GM18870 (cell line): ENCODE data around the gene SAMD10.
"Not testable (repeated sequence)": the region's sequence is repeated elsewhere in the genome, so short reads cannot be mapped to it uniquely, and the experiment has no call there.

ENCODE experiments used
- ATAC-seq: cut with Tn5 transposase; IDR thresholded peaks from one replicate; pipeline ENCODE4 v1.9.1; 2021; ENCODE audit warnings: moderate library complexity; ENCODE audit not compliant: unreplicated experiment

SAMD10 gene

DNA sequence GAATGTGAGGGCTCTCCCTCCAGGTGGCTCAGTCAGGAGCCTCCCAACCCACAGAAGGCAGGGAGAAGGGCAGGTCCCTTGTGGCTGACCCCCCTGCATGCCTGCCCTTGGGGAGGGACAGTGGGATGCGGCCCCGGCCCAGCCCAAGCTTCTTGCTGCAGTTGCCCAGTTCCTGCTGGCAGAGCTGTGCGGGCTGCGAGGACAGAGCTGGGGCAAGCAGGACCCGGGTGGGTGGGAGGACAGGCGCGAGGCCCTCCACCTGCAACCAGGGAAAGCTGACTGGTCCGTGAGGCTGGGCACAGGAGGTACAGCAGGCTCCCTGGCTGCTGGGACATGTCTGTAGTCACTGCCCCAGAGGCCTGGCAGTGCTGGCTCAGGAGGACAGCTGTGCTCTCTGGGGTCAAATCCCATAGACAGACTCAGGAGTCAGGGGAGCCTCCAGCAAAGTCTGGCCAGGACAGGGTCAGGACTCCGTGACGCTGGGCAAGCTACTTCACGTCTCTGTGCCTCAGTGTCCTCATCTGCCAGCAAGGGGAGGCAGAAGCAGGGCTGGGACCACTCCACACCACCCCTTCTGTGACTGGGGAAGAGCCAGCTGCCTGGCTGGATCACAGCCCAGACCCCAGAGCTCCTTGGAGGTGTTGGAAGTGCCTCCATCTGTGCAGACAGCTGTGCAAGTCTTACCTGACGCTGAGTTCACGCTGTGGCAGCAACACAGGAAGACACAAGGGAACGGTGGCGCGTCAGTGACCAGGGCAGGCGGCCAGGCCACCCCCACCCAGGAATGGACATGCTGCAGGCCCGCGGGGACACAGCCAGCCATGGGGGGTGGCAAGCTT lies 36.3 kb downstream of the SAMD10 start:
- ATAC-seq: no peak

GRCh38 chr20:63942250-63942951 lies 37.0 kb downstream of the SAMD10 start:
- no peak for ATAC-seq

- ATAC-seq: no peak
Measured at GRCh38 chr20:63941282-63942081, 38.0 kb downstream of the SAMD10 start.

DNA sequence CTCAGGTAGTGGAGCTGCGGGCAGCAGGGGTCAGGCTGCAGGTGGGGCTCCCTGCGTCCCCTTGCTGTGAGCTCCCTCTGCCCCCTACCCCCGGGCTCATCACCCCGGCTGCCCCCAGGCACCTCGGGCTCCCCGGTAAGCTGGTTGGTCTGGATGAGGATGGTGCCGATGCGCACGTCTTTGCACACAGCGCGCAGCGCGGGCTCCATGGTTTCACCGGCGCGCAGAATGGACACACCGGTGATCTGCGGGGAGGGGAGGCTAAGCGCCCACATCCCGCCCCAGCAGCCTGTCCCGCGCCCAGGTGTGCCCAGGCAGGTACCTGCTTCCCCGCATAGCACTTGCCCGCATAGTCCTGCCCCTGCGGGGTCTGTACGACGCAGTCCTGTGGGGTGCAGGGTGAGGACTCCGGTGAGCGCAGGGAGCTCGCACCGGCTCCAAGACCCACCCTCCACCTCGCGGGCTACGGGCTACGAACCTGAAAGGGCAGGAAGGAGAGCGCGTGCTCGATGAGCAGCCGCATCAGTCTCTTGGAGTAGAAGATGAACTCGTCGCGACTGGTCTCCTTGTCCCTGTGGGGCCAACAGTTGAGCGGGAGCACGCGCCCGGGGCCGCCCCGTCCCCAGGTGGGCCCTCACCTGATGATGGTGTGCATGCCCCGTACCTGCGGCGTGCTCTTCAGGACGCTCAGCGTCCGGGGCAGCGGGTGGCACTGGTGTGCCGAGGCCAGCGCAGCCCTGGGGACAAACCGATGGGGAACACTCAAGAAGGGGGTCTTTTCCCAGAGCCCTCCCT lies 38.8 kb downstream of the SAMD10 start:
- no peak for ATAC-seq

- ATAC-seq: no peak
Measured at GRCh38 chr20:63940071-63940471, 39.4 kb downstream of the SAMD10 start.

DNA sequence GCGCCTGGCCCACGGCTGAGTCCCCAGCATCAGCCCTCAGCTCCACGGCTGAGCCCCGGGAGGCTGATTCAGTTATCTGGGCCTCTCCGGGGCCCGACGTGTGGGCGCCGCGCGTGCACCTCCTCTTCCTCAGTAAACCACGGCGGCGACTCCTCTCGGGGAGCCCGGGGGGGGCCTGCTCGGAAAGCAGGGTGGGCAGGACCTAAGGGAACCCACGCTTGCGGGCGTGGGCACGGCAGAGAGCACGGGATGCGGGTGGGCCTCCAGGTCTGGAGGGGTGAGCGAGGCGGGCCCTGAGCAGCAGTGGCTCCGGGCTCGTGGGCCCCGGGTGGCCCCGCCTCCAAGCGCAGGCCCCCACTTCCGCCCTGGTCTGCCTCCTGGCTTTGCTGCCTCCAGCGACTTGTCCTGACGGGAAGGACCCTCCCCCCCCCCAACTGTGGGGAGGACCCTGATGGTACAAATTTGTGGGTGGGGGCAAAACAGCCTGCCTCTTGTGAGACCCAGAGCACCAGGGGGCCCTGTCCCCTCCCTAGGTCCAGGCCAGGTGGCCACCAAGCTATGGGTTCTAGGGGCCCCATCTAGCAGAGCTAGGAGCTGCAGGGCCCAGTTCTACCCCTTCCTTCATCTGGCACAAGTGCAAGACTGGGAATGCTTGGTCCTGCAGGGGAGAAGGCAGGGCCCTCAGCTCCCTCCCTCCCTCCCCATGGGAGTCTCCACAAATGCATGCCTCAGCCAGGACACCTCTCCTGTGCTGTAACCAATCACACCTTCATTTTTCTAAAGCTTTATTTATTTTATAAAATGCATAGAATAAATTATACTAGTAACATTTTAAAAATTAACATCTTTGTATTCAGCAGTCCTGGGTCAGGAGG lies 40.1 kb downstream of the SAMD10 start:
- ATAC-seq: no peak

- no peak for ATAC-seq
Measured at GRCh38 chr20:63937596-63937995, 41.8 kb downstream of the SAMD10 start.

GRCh38 chr20:63935447-63935846 lies 44.0 kb downstream of the SAMD10 start:
- ATAC-seq: no peak

GRCh38 chr20:63934271-63935068 lies 45.0 kb downstream of the SAMD10 start:
- ATAC-seq: no peak

DNA sequence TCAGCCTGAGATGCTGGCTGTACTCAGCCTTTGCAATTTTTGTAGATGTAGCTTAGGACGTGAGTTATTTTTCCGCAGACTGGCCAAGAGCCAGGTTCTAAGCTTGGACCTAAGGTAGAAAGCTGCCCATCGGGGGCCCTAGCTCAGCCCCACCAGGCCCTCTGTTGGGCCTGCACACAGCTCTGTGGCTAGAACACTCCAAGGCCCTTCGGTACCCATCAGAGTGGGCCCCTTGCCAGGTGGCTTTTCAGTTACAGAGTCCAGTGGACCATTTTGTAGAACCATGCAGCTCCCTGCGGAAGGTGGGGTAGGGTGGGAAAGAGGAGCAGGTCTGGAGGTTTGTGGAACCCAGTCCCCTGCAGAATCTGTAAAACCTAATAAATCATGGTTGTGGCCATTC lies 45.8 kb downstream of the SAMD10 start:
- ATAC-seq: no peak

DNA sequence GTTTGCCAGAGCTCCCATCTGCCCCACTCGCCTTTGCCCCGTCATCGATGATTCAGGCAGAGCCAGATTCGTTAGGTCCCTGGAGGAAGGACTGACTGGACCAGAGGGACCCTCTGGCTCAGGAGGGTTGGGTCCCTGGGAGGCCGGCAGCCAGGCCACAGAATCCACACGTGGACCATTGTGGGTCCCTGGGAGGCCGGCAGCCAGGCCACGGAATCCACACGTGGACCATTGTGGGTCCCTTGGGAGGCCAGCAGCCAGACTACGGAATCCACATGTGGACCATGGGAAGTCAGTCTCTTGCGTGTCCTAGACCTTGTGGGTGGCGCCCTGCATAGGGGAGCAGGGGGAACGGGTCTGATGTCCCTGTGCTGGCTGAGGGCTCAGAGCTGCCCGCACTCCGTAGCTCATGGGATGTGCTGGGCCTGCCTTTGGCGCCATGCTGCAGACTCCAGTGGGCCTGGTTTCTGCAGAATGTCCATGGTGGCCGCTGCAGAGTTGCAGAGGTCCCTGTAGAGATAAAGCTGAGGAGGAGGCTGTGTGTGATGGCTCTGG lies 46.8 kb downstream of the SAMD10 start:
- ATAC-seq: no peak

DNA sequence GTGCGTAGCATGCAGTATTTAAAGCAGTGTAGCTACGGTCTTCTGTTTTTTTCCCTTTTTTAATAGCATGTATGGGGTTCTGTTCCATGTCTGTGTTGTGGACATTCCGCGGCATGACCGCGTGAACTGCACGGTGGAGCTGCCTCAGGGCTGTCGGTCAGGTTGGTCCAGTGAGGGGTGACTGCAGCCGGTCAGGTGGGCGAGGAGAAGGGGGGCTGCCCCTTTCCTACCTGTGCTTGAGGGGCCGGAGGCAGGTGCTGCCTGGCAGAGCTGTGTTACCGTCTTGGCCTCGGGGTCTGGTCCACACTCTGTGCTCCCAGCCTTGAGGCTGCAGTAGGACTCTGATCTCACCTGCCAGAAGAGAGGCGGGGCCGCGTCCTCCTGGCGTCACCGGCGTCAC lies 47.7 kb downstream of the SAMD10 start:
- no peak for ATAC-seq

DNA sequence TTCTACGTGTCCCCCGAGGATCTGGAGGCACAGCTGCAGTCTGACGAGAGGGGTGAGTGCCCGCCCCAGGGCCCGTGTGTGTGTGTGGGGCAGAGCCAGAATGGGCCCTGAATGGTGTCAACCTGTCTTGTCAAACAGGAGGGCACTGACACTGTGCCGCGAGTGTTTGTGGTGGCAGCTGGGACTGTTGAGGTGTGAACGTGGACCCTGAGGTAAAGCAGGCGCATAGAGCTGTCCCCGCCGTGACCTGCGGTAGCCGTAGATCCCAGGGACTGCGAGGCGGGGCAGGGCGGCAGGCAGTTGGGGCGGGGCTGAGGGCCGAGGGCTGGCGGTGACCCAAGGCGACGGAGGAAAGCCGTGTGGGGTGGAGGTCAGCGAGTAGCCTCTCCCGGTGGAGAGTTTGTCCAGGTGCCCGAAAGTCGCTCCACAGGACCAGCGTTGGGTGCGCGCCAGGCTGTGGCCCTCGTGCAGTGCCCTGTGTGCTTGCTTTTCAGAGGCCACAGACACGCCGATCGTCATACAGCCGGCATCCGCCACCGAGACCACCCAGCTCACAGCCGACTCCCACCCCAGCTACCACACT lies 48.4 kb downstream of the SAMD10 start:
- ATAC-seq: no peak

DNA sequence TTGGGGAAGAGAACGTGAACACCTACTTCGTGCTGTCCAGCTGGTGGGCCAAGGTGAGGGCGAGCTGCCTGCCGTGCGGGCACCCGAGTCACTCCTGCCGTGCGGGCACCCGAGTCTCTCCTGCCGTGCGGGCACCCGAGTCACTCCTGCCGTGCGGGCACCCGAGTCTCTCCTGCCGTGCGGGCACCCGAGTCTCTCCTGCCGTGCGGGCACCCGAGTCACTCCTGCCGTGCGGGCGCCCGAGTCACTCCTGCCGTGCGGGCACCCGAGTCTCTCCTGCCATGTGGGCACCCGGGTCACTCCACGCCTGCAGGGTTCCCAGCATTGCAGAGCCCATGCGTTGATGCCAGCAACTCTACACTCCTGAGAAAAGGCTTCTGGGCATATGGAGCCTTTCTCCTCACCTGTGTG lies 50.0 kb downstream of the SAMD10 start:
- not testable (repeated sequence) for ATAC-seq

DNA sequence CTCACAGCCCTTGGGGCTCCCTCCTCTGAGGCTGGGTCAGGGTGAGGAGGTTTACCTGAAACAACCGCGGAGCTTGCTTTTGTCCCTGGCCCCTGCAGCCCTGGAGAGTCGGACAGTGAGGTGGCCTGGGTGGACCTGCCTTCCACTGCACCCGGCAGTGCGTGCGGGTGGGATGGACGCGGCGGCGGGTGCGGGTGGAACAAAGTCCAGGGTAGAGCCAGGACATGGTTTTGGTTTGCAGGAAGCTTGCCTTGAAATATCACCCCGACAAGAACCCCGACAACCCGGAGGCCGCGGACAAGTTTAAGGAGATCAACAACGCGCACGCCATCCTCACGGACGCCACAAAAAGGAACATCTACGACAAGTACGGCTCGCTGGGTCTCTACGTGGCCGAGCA lies 50.4 kb downstream of the SAMD10 start:
- ATAC-seq: no peak

DNA sequence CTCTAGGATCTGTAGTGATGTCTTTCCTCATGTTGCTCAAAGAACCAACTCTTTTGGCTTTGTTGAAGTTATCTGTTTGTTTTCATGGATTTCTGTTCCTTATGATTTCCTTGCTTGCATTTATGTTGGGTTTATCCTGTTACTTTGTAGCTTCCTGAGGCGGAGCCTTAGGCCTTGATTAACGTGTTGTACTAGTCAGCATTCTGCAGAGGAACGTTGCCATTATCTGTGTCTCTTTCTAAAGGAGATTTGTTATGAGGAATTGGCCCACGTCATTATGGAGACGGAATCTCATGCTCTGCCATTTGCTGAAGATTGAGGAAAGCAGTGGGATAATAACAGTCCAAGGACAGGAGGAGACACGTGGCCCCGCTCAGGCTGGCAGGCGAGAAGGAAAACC lies 53.1 kb downstream of the SAMD10 start:
- no peak for ATAC-seq

- no peak for ATAC-seq
Measured at GRCh38 chr20:63924241-63924640, 55.2 kb downstream of the SAMD10 start.
